NK-92 treated with Interleukin-12 subunit alpha and Interleukin-12 subunit beta, amount 100 ng/mL, for 24 hours (cell line): Measurements from ENCODE around the gene SLC35G3.
"Not testable (repeated sequence)": the region's sequence is repeated elsewhere in the genome, so short reads cannot be mapped to it uniquely, and the experiment has no call there.

ENCODE experiments used
- DNase-seq: peaks from one replicate; lab custom pipeline; 2025; lab: John Stamatoyannopoulos, UW

SLC35G3 gene

GRCh38 chr17:35194001-35194400 is at the start of gene SLC35G3:
SLC35G3 (minus strand) TSS chr17:35194393; CDS start chr17:35194307, 86 bp downstream.
- DNase-seq = not testable (repeated sequence)

GRCh38 chr17:35243561-35244340 is 49.6 kb upstream of the SLC35G3 start:
- DNase-seq = peak; percentile 47

- peak; percentile 89 for DNase-seq
Measured at GRCh38 chr17:35242805-35243560, 48.8 kb upstream of the SLC35G3 start, which contains the start of gene SLFN5. SLFN5 (plus strand) TSS chr17:35243072; CDS start chr17:35258691, 15,619 bp downstream.

- peak; percentile 87 for DNase-seq
Measured at GRCh38 chr17:35242158-35242804, 48.1 kb upstream of the SLC35G3 start.

GRCh38 chr17:35241520-35241919 is 47.3 kb upstream of the SLC35G3 start:
- DNase-seq = no peak

GRCh38 chr17:35240861-35241260 is 46.7 kb upstream of the SLC35G3 start:
- no peak for DNase-seq

GRCh38 chr17:35239823-35240222 is 45.6 kb upstream of the SLC35G3 start:
- DNase-seq = no peak

GRCh38 chr17:35238821-35239220 is 44.6 kb upstream of the SLC35G3 start:
- DNase-seq = no peak

- no peak for DNase-seq
Measured at GRCh38 chr17:35236821-35237220, 42.6 kb upstream of the SLC35G3 start.

GRCh38 chr17:35235917-35236316 is 41.7 kb upstream of the SLC35G3 start:
- peak; percentile 23 for DNase-seq

GRCh38 chr17:35235289-35235688 is 41.1 kb upstream of the SLC35G3 start:
- no peak for DNase-seq

GRCh38 chr17:35234315-35234714 is 40.1 kb upstream of the SLC35G3 start:
- not testable (repeated sequence) for DNase-seq

- no peak for DNase-seq
Measured at GRCh38 chr17:35229638-35230037, 35.4 kb upstream of the SLC35G3 start.

GRCh38 chr17:35227546-35227945 is 33.4 kb upstream of the SLC35G3 start:
- DNase-seq = no peak

- no peak for DNase-seq
Measured at GRCh38 chr17:35224436-35224835, 30.2 kb upstream of the SLC35G3 start.

GRCh38 chr17:35222452-35222851 is 28.3 kb upstream of the SLC35G3 start:
- no peak for DNase-seq

- no peak for DNase-seq
Measured at GRCh38 chr17:35218915-35219314, 24.7 kb upstream of the SLC35G3 start.

GRCh38 chr17:35217107-35217506 is 22.9 kb upstream of the SLC35G3 start:
- DNase-seq = no peak

- peak; percentile 33 for DNase-seq
Measured at GRCh38 chr17:35214631-35215273, 20.6 kb upstream of the SLC35G3 start.

GRCh38 chr17:35214192-35214591 is 20.0 kb upstream of the SLC35G3 start:
- DNase-seq = peak; percentile 16

GRCh38 chr17:35213412-35213940 is 19.3 kb upstream of the SLC35G3 start:
- no peak for DNase-seq

GRCh38 chr17:35212668-35213067 is 18.5 kb upstream of the SLC35G3 start:
- no peak for DNase-seq
